G401.6 (cell line): ENCODE results near the gene C10orf53.
"Not testable (repeated sequence)": the region's sequence is repeated elsewhere in the genome, so short reads cannot be mapped to it uniquely, and the experiment has no call there.

ENCODE experiments used
- FAIRE-seq: peaks from 2 replicates; lab custom pipeline; 2012; peaks lifted over from hg19 to GRCh38; lab: Jason Lieb, UNC

The C10orf53 gene

GRCh38 chr10:49652421-49653272, 26.8 kb upstream of the C10orf53 start:
- no peak for FAIRE-seq

DNA sequence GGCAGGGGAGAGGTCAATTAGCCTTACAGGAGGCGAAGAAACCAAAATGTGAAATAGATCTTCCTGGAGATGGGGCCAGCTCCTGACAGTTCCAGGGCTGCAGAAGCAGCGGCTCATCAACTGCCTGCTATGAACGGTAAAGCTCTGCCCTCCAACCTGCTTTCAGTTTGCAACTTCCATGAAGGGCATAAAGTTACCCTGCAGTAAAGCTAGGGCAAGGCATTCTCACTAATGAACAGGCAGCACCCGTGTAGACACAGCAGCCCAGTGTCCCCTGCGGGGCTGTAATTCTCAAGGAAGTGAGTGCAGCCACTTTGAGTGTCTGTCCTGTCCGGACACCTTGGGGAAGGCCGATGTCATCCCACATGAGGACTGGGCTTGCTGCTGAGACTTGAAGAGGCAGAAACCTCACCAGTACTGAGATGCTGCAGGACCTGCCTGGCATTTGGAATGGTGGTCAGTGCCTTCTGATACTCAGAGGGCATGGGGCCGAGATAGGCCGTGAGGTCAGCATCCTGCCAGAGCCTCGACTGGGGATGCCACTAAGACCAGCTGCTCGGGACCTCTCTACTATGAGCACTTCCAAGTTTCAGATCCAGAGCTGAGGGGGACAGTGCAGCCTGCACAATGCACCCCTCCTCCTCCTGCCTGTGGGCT, 26.1 kb upstream of the C10orf53 start:
- FAIRE-seq = no peak

GRCh38 chr10:49654036-49654693, 25.3 kb upstream of the C10orf53 start:
- FAIRE-seq = no peak

DNA sequence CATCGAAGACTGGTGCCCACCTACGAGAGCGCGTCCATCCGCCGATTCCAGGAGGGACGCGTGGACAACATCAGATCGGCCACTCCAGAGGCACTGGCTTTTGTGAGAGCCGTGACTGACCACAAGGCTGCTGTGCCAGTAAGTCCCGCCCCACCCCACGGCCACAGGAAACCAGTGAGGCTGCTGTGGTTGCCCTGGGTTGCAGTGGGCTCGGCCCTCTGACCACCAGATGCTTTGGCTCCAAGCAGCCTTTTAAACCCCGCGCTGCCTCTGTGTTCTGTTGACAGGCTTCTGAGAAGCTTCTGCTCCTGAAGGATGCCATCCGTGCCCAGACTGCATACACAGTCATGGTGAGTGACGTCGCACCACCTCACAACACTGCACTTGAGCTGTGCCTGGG, 24.4 kb upstream of the C10orf53 start:
- no peak for FAIRE-seq

DNA sequence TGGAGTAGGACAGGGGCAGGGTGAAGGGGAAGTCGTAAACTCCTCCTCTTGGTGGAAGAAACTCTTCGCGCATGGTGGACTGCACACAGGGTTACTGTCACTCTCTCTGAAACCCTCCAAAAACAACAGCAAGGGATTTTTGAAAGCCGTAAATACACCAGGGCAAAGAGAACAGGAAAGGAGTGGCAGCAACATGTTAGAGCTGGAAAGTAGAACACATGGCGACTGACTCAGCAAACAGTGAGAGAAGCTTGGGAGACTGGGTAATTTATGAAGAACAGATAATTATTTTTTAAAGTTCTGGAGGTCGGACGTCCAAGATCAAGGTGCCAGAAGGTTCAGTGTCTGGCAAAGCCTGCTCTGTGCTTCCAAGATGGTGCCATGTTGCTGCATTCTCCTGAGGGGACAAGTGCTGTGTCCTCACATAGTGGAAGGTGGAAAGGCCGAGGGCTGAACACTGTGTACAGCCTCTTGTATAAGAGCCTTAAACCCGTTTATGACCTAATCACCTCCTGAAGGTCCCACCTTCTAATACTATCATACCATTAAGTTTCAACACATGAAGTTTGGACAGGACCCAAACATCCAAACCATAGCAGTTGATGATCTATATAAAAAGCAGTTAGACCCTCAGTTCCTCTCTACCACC, 22.5 kb upstream of the C10orf53 start:
- FAIRE-seq = no peak

- FAIRE-seq = no peak
Measured at GRCh38 chr10:49657606-49658005, 21.8 kb upstream of the C10orf53 start.

GRCh38 chr10:49661140-49661856, 18.2 kb upstream of the C10orf53 start:
- no peak for FAIRE-seq

GRCh38 chr10:49662169-49662830, 17.2 kb upstream of the C10orf53 start:
- no peak for FAIRE-seq

DNA sequence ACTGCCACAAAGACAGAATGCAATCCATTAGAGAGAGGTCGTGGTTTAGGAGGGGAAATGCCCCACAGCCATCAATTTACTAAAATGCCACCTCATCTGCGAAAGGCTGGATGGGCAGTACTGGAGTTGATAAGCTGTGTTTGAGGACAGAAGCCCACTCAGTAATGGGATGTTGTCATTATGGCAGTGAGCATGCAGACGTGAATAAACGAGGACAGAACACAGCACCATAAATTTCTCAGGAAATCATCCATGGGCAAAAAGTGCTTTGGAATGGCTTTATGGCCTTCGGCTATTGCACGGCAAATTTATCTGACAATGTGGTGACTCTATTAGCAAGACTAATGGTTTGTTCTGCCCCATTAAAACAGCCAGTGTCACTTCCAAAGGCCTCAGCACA, 15.9 kb upstream of the C10orf53 start:
- no peak for FAIRE-seq

DNA sequence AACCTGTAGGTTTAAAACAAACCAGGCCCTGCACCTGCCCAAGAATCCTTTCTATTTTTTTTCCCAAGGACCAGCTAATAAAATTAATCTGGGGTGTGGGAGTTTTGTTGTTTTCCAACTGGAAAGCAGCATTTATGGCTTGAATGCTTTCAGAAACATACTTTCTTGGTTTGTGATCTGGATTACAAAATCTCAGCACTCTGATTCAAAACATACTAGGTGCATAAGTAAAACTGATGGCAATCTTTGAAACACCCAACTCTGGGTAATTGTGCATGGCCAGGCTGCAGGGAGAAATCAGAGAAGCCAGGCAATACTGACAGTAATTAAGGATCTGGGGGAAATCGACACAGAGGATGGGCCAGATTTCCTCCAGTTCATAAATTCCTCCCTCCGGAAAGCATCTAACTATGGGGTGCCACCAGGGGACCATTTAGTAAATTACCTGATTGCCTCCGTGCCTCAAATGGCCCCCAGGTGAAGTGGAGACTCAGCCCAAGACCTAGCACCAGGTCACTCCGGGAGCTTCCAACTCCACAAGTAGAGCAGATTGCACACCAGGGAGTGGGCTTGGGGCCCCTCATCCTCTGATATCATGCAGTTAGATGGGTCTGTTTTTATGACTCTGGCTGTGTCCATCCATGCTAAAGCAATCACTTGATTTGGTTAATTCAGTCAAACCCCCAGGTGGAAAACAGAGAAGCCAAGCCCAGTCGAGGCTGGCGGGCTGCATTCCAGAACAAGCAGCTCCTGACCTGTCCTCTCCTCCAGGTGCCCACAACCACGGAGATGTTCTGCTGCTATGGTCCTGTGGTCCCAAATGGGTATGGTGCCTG, 15.2 kb upstream of the C10orf53 start:
- no peak for FAIRE-seq

DNA sequence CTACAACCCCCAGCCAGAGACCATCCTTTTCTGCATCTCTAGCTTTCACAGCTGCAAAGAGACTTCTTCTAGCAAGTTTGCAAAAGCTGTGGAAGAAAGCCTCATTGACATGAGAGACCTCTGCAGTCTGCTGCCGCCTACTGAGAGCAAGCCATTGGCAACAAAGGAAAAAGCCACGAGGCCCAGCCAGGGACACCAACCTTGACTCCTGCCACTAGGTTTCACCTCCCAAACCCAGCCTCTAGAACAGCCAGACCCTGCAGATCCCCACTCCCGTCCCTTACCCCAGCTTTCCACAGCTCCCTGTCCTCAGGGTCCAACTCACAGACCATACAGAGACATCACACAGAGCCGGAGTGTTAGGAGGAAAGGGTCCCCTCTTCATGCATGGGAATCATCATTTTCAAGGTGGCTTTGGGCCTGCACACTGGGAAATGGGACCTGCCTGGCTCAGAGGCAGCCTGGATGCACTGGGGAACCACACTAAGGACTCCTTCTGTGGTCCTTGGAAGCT, 14.6 kb upstream of the C10orf53 start:
- FAIRE-seq = no peak

DNA sequence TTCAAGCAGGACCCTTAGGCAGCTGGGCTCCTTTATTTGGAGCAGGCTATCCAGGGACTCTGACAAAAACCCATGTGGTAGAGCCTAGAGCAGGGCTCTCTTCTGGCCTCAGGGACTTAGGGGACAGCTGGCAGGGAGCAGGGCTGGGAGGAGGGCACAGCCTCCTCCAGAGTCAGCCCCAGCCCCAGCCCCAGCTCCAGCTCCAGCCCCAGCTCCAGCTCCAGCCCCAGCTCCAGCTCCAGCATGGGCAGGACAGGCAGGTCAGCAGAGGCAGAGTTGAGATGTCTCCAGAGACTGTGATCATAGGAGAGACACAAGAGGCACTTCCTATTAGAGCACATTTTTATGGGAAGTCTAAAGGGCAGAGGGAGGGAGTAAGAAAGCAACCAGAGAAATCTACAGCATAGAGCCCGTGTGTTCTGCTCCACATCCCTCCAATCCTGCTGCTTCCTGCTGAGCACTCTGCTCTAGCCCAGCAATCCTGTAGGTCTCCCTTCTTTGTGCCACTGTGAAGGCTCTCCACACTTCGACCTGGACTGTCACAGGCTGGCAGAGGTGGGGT, 13.3 kb upstream of the C10orf53 start:
- no peak for FAIRE-seq

DNA sequence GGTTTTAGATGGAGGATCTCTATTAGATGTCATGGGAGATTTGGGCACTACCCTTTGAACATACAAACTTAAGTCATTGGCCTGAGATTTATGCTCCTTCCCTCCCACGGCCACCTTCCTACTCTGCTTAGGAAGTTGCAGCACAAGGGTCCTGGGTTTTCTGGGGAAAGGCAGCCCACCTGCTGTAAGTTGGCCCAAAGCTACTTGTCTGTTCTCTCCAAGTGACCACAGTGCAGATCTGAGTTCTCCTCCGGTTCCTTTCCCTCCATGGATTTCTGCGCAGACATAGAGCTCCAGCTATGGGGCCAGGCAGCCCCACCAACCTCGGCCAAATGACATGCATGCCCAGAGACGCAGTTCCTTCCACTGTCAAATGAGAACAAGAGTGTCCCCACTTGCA, 12.8 kb upstream of the C10orf53 start:
- no peak for FAIRE-seq

DNA sequence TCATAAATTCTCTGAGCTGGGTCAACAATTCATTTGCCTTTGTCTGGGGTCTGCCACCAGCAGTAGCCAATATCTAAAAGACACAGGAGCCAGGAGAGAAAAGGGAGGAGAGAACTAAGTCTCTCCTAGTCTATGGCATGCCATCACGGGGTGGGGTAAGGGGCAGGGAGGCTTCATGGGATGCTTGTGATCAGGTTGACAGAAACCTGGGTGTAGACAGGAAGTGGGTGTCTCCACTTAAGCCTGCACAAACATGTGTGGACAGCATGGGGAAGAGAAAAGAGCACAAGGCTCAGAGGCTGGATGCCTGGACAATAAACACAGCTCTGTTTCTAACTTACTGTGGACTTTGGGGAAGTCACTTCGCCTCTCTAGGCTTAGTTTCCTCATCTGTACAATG, 11.5 kb upstream of the C10orf53 start:
- no peak for FAIRE-seq

DNA sequence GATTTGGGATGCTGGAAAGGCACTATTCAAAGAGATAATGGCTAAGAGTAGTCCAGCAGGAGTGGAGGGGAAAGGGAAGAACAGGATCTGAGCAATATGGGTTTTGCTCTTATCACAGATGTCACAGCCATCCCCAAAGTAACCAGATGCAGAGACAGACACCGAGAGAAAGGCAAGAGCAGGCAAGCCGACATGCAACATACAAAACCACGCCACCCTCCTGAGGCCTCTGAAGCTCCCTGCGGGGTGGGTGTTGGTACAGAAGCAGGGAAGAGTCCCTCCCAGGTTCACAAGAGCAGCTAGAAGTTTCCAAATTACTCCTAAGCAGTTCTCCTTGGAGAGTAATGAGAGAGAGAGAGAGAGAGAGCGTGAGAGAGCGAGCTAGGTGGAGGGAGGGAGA, 10.8 kb upstream of the C10orf53 start:
- FAIRE-seq = no peak

DNA sequence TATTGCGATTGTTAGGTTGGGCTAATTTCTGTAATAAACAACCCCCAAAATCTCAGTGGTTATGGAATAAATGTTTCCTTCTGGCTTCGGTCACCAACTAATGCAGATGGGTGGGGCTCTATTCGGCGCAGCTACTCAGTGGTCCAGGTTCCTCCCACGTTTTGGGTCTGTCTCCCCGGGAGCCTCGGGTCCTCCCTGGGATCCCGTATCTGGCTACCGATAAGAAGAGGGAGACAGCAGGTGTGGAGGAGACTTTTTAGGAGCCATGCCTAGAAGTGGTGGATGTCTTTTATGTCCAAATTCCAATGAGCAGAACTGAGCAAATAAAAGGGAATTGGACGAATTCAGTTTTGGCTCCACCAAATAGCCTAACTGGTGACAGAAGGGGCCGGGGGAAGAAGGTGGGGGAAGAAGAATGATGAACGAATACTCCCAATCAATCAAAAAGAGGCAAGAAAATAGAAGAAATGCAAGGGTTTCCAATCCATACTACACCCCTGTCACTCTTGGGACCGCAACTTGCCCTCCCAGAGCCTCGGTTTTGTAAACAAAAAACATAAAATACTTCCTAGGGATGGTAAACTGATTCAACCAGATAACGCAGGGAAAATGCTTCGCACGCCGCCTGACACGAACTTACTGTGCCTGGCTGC, 498 bp upstream of the C10orf53 start:
- FAIRE-seq = no peak

GRCh38 chr10:49682449-49682848, 3.0 kb downstream of the C10orf53 start:
- not testable (repeated sequence) for FAIRE-seq

- no peak for FAIRE-seq
Measured at GRCh38 chr10:49682879-49683278, 3.4 kb downstream of the C10orf53 start.

- no peak for FAIRE-seq
Measured at GRCh38 chr10:49686651-49687050, 7.2 kb downstream of the C10orf53 start.
